MCF 10A (cell line): ENCODE data around the gene GPC3. TPM values are rescaled to one million over a fixed set of nuclear protein-coding genes. Genes with fewer than 3 reads are reported as not detected.
A peak's percentile ranks its signal among the peaks of the same experiment; 100 is the strongest.

Source experiments
- BruUV-seq: library from RNA; stranded (reverse); fragments of 400-500 nt; replicated peaks from 2 replicates; lab custom pipeline; 2021; lab: Mats Ljungman, UMichigan
- CTCF ChIA-PET: fragments of 300-600 bp; sonication (Branson Sonifier 250); formaldehyde crosslinking; extraction: SDS; loops from one replicate; lab custom pipeline; 2021; ENCODE audit warnings: antibody characterized with exemption, inconsistent platforms; lab: Yijun Ruan, JAX
- POLR2A ChIA-PET: fragments of 300-600, 350-650 bp; sonication (Branson Sonifier 250); formaldehyde crosslinking; extraction: SDS; loops from one replicate; lab custom pipeline; 2020; ENCODE audit warnings: antibody characterized with exemption, inconsistent platforms; lab: Yijun Ruan, JAX
- DNase-seq: peaks from one replicate; pipeline ENCODE4 v3.0.0-alpha.2; 2018; ENCODE audit not compliant: unreplicated experiment
- H3K27ac Mint-ChIP-seq: one replicate; pipeline ENCODE4 v1.8.0; 2022; ENCODE audit warnings: mild to moderate bottlenecking, low read depth, mixed read lengths; ENCODE audit not compliant: unreplicated experiment
- H3K27me3 Mint-ChIP-seq: one replicate; pipeline ENCODE4 v1.8.0; 2022; ENCODE audit warnings: mixed read lengths; ENCODE audit not compliant: insufficient read depth, unreplicated experiment
- H3K36me3 Mint-ChIP-seq: one replicate; pipeline ENCODE4 v1.8.0; 2022; ENCODE audit warnings: mild to moderate bottlenecking, moderate library complexity, mixed read lengths; ENCODE audit not compliant: insufficient read depth, unreplicated experiment
- H3K4me1 Mint-ChIP-seq: one replicate; pipeline ENCODE4 v1.8.0; 2022; ENCODE audit warnings: mixed read lengths; ENCODE audit not compliant: insufficient read depth, unreplicated experiment
- H3K4me3 Mint-ChIP-seq: one replicate; pipeline ENCODE4 v1.8.0; 2022; ENCODE audit warnings: mild to moderate bottlenecking, moderate library complexity, mixed read lengths; ENCODE audit not compliant: unreplicated experiment
- H3K9me3 Mint-ChIP-seq: one replicate; pipeline ENCODE4 v1.8.0; 2022; ENCODE audit warnings: mixed read lengths; ENCODE audit not compliant: unreplicated experiment
- CTCF ChIP-seq: fragments of 200-600 bp; IDR thresholded peaks from one replicate; pipeline ENCODE4 v1.8.0; 2022; ENCODE audit warnings: antibody characterized with exemption, mild to moderate bottlenecking; ENCODE audit not compliant: unreplicated experiment
- intact Hi-C: fragments of 100-400 bp; cut with micrococcal nuclease; formaldehyde crosslinking; loops from 2 replicates; pipeline ENCODE4 v1.14.1; 2022
- total RNA-seq: library from RNA; stranded (reverse); gene quantifications from 2 replicates; pipeline ENCODE4 v1.2.3, GENCODE V29; 2022

GPC3 gene
- total RNA-seq, 1 experiment from 2014 or later: 0.37 TPM

DNA sequence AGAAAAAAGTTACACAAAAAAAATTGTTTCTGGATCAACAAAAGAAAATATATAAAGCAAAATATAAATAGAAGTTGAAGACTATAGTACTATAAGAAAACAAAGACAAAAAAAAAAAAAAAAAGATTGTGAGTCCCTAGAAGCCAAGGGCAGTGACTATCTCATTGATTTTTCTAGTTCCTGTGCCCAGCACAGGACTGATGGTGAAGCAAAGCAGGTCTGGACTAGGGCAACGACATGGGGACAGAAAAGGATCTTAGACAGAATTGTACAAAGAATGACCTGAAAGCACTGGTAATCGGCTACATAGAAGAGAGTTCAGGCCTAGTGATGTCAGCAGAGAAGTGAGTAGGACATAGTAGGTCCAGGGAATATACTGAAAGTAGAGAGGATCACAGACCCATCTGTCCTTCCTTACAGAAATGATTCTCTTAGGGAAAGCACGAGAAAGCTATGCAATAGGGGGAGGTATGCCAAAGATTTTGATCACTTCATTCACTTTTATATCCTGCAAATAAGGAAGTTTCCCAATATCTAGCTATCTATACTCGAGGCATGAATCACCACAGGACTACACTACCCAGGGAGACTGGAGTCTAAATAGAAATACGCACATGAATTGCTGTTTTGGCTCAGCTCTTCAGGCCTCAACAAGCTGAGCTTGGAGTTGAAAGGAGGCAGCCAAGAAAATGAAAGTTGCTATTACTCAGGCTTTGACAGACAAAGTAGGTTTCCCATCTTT, 339.2 kb downstream of the GPC3 start:
- DNase-seq: peak; percentile 71
- peak overlapping the region; percentile 12 for H3K4me3 Mint-ChIP-seq
- CTCF ChIA-PET: interaction anchor here (0.5 to 1.0 kb wide), 3 partner anchors 24 to 735 kb away, joined by 3 to 5 read pairs (median 4); no protein-coding TSS in a partner anchor
- peaks cover 6% of the 10 kb centered on the region for H3K36me3 Mint-ChIP-seq
- POLR2A ChIA-PET: no interaction called here
- intact Hi-C loops: no loop called here
- BruUV-seq: no TSS peak
- H3K27ac Mint-ChIP-seq: peak overlapping the region; percentile 8
- no peaks in the 10 kb centered on the region for H3K9me3 Mint-ChIP-seq
- peaks cover 54% of the 10 kb centered on the region for H3K27me3 Mint-ChIP-seq
- no peak for TF ChIP-seq CTCF
- H3K4me1 Mint-ChIP-seq: peaks cover 12% of the 10 kb centered on the region

GRCh38 chrX:133645256-133645655, 340.1 kb downstream of the GPC3 start:
- CTCF ChIA-PET: no interaction called here
- BruUV-seq: no TSS peak
- H3K27ac Mint-ChIP-seq: no peak overlapping the region

GRCh38 chrX:133640161-133641015, 345.0 kb downstream of the GPC3 start:
- Mint-ChIP-seq H3K4me1 (peaks cover under 1% of the 10 kb centered on the region), H3K4me3 (no peak overlapping the region), H3K36me3 (peaks cover 1% of the 10 kb centered on the region), H3K27ac (no peak overlapping the region), H3K9me3 (no peaks in the 10 kb centered on the region), H3K27me3 (peaks cover 42% of the 10 kb centered on the region)
- DNase-seq: no peak
- CTCF ChIA-PET: no interaction called here
- POLR2A ChIA-PET: interaction anchor here (0.7 kb wide), 1 partner anchor 37 kb away, joined by 3 read pairs; no protein-coding TSS in a partner anchor
- BruUV-seq: no TSS peak
- intact Hi-C loops: no loop called here
- no peak for TF ChIP-seq CTCF

More at GRCh38 chrX:133645256-133645655, 340.1 kb downstream of the GPC3 start:
- H3K36me3 Mint-ChIP-seq: peaks cover 6% of the 10 kb centered on the region
- peaks cover 54% of the 10 kb centered on the region for H3K27me3 Mint-ChIP-seq
- H3K4me3 Mint-ChIP-seq: peak overlapping the region; percentile 12
- POLR2A ChIA-PET: interaction anchor here (0.6 kb wide), 1 partner anchor 17 kb away, joined by 5 read pairs; no protein-coding TSS in a partner anchor
- intact Hi-C loops: no loop called here
- peaks cover 12% of the 10 kb centered on the region for H3K4me1 Mint-ChIP-seq
- no peak for DNase-seq
- no peaks in the 10 kb centered on the region for H3K9me3 Mint-ChIP-seq
- no peak for TF ChIP-seq CTCF

- intact Hi-C loops: no loop called here
- Mint-ChIP-seq H3K27me3 (peaks cover 47% of the 10 kb centered on the region), H3K27ac (no peak overlapping the region), H3K4me1 (no peaks in the 10 kb centered on the region), H3K9me3 (no peaks in the 10 kb centered on the region), H3K4me3 (no peak overlapping the region), H3K36me3 (no peaks in the 10 kb centered on the region)
- DNase-seq: no peak
- no TSS peak for BruUV-seq
- CTCF ChIA-PET: interaction anchor here (0.7 to 1.2 kb wide), 2 partner anchors 23 to 305 kb away, joined by 3 read pairs; no protein-coding TSS in a partner anchor
- POLR2A ChIA-PET: no interaction called here
- TF ChIP-seq CTCF: no peak
Observed at GRCh38 chrX:133639726-133640125, 345.7 kb downstream of the GPC3 start.
